ENCODE data around the gene NRXN3. TPM values are rescaled to one million over a fixed set of nuclear protein-coding genes. Genes with fewer than 3 reads are reported as not detected.

Gene NRXN3
- total and polyA plus RNA-seq, 2 of the 13 experiments (the other 11 are each of a cell fraction or from before 2014, with no cell fraction given) = 0.03 TPM; not detected in 1

- no TSS peak for BruUV-seq (replicated peaks)
- no peaks in the 10 kb centered on the region for H4K20me1 ChIP-seq (ENCODE audit: insufficient read depth, low read length)
- H2AFZ ChIP-seq (ENCODE audit: low read length) = no peak overlapping the region
- H3K79me2 ChIP-seq (ENCODE audit: insufficient read depth, low read length) = no peaks in the 10 kb centered on the region
- no peaks in the 10 kb centered on the region for H3K36me3 ChIP-seq (replicated peaks in 1 of 2; ENCODE audit: control insufficient read depth in 1 of 2, insufficient read depth in 2 of 2, low read length in 2 of 2)
- ChIA-PET POLR2A (no interaction called here), CTCF (ENCODE audit: low intra/inter-chr PET ratio, low total read pairs) (no interaction called here)
- H3K4me1 ChIP-seq (ENCODE audit: insufficient read depth, low read length) = no peaks in the 10 kb centered on the region
- no peak overlapping the region for H3K4me2 ChIP-seq (ENCODE audit: low read depth, low read length)
- intact Hi-C loops (cut with micrococcal nuclease; ENCODE audit: unreplicated experiment) (no loop called here), in situ Hi-C loops (cut with HindIII; ENCODE audit: extremely low pct_ligation_motif_present, low pct_unique_long_range_greater_than_20kb) (no loop called here)
- no peak overlapping the region for H3K9ac ChIP-seq (ENCODE audit: insufficient read depth, low read depth, low read length)
- no peak overlapping the region for H3K4me3 ChIP-seq (replicated peaks in 1 of 3; ENCODE audit: insufficient read depth in 1 of 3, low read depth in 2 of 3, low read length in 3 of 3)
- FAIRE-seq (no peak), ATAC-seq (no peak), DNase-seq (ENCODE audit: low spot score) (no peak)
- no peak overlapping the region for H3K27ac ChIP-seq (ENCODE audit: extremely low read length, insufficient read depth, low read length)
- no peak for TF ChIP-seq ZNF256 (CRISPR knock-in tag; conservative IDR thresholded peaks at IDR 0.05)
- TF ChIP-seq ZC3H4 (CRISPR knock-in tag; IDR thresholded peaks at IDR 0.05; ENCODE audit: borderline replicate concordance) = no peak
- no peak for TF ChIP-seq TBX2 (CRISPR knock-in tag; IDR thresholded peaks at IDR 0.05; ENCODE audit: borderline replicate concordance)
- TF ChIP-seq ZNF619 (CRISPR knock-in tag; IDR thresholded peaks at IDR 0.05) = no peak
- TF ChIP-seq MLX (CRISPR knock-in tag; IDR thresholded peaks at IDR 0.05) = no peak
- TF ChIP-seq MED13 (CRISPR knock-in tag; IDR thresholded peaks at IDR 0.05) = no peak
- no peak for TF ChIP-seq YEATS4 (CRISPR knock-in tag; IDR thresholded peaks at IDR 0.05; ENCODE audit: borderline replicate concordance)
- no peak for TF ChIP-seq NFKB2 (CRISPR knock-in tag; IDR thresholded peaks at IDR 0.05; ENCODE audit: borderline replicate concordance)
- no peak for TF ChIP-seq ZNF33B (CRISPR knock-in tag; IDR thresholded peaks at IDR 0.05)
- no peak for TF ChIP-seq SIN3B (IDR thresholded peaks at IDR 0.05; ENCODE audit: low read length)
- TF ChIP-seq ATF1 (CRISPR knock-in tag; IDR thresholded peaks at IDR 0.05) = no peak
- WGBS (ENCODE audit: low lambda C conversion rate) = 34% methylated on average over 4 of the region's 4 CpGs
- no peaks in the 10 kb centered on the region for H3K27me3 ChIP-seq (ENCODE audit: control insufficient read depth in 1 of 2, insufficient read depth in 2 of 2, low read length in 2 of 2)
- peaks cover 95% of the 10 kb centered on the region for H3K9me3 ChIP-seq (ENCODE audit: low read length)
Measured at GRCh38 chr14:79551523-79551922, 1381.3 kb downstream of the NRXN3 start.

GRCh38 chr14:79552778-79553177, 1382.6 kb downstream of the NRXN3 start:
- H3K36me3 ChIP-seq (replicated peaks in 1 of 2; ENCODE audit: control insufficient read depth in 1 of 2, insufficient read depth in 2 of 2, low read length in 2 of 2) = no peaks in the 10 kb centered on the region
- intact Hi-C loops (cut with micrococcal nuclease; ENCODE audit: unreplicated experiment) (no loop called here), in situ Hi-C loops (cut with HindIII; ENCODE audit: extremely low pct_ligation_motif_present, low pct_unique_long_range_greater_than_20kb) (no loop called here)
- no peak overlapping the region for H3K4me2 ChIP-seq (ENCODE audit: low read depth, low read length)
- no peak overlapping the region for H3K27ac ChIP-seq (ENCODE audit: extremely low read length, insufficient read depth, low read length)
- ChIA-PET CTCF (ENCODE audit: low intra/inter-chr PET ratio, low total read pairs) (no interaction called here), POLR2A (no interaction called here)
- no peak for DNase-seq (ENCODE audit: low spot score)
- H3K27me3 ChIP-seq (ENCODE audit: control insufficient read depth in 1 of 2, insufficient read depth in 2 of 2, low read length in 2 of 2) = no peaks in the 10 kb centered on the region
- H3K4me1 ChIP-seq (ENCODE audit: insufficient read depth, low read length) = no peaks in the 10 kb centered on the region
- no peak for FAIRE-seq
- WGBS (ENCODE audit: low lambda C conversion rate) = 9% methylated on average over 1 of the region's 1 CpG
- H4K20me1 ChIP-seq (ENCODE audit: insufficient read depth, low read length) = no peaks in the 10 kb centered on the region
- no TSS peak for BruUV-seq (replicated peaks)
- no peak overlapping the region for H3K9ac ChIP-seq (ENCODE audit: insufficient read depth, low read depth, low read length)
- ATAC-seq = no peak
- no peak overlapping the region for H2AFZ ChIP-seq (ENCODE audit: low read length)
- H3K9me3 ChIP-seq (ENCODE audit: low read length) = peaks cover 94% of the 10 kb centered on the region
- no peak overlapping the region for H3K4me3 ChIP-seq (replicated peaks in 1 of 3; ENCODE audit: insufficient read depth in 1 of 3, low read depth in 2 of 3, low read length in 3 of 3)
- H3K79me2 ChIP-seq (ENCODE audit: insufficient read depth, low read length) = no peaks in the 10 kb centered on the region
- TF ChIP-seq MXD3 (CRISPR knock-in tag; IDR thresholded peaks at IDR 0.05) = no peak
- TF ChIP-seq ZNF530 (CRISPR knock-in tag; IDR thresholded peaks at IDR 0.05; ENCODE audit: low read depth) = no peak
- TF ChIP-seq AGO1 (IDR thresholded peaks at IDR 0.05; ENCODE audit: low read depth, low read length, poor library complexity, severe bottlenecking) = no peak
- no peak for TF ChIP-seq RFX1 (IDR thresholded peaks at IDR 0.05)
- no peak for TF ChIP-seq HOMEZ (CRISPR knock-in tag; IDR thresholded peaks at IDR 0.05; ENCODE audit: low read depth)
- TF ChIP-seq KMT2B (CRISPR knock-in tag; IDR thresholded peaks at IDR 0.05) = no peak
- no peak for TF ChIP-seq ZMYM2 (CRISPR knock-in tag; IDR thresholded peaks at IDR 0.05)

Measured in HepG2 (cell line).